MM.1S (cell line): ENCODE results near the gene EFTUD2.

Experiments used
- DNase-seq: peaks from one replicate; pipeline ENCODE4 v3.0.0-alpha.2; 2015
- H2AFZ ChIP-seq: fragments of 300-600 bp; sonication (generic); 2 replicates; pipeline ENCODE4 v1.6.0; 2016; ENCODE audit warnings: antibody characterized with exemption, low read length
- H3F3A ChIP-seq: fragments of 300-600 bp; sonication (generic); 2 replicates; pipeline ENCODE4 v1.6.1; 2016; ENCODE audit warnings: mild to moderate bottlenecking, antibody characterized with exemption, low read length, moderate library complexity, mixed read lengths; ENCODE audit not compliant: insufficient read depth
- H3K27ac ChIP-seq: fragments of 300-600 bp; sonication (generic); 2 replicates; pipeline ENCODE4 v1.5.1; 2016; ENCODE audit warnings: mild to moderate bottlenecking, low read length
- H3K27me3 ChIP-seq: fragments of 300-600 bp; sonication (generic); replicated peaks from 2 replicates; pipeline ENCODE4 v1.6.0; 2016; ENCODE audit warnings: low read length; ENCODE audit not compliant: insufficient read depth
- H3K36me3 ChIP-seq: fragments of 300-600 bp; sonication (generic); replicated peaks from 2 replicates; pipeline ENCODE4 v1.6.1; 2016; ENCODE audit warnings: mild to moderate bottlenecking, low read length, mixed read lengths; ENCODE audit not compliant: insufficient read depth
- H3K4me1 ChIP-seq: fragments of 300-600 bp; sonication (generic); 2 replicates; pipeline ENCODE4 v1.6.1; 2016; ENCODE audit warnings: low read length, mixed read lengths
- H3K4me2 ChIP-seq: fragments of 300-600 bp; sonication (generic); 2 replicates; pipeline ENCODE4 v1.6.0; 2016; ENCODE audit warnings: low read depth, low read length
- H3K4me3 ChIP-seq: fragments of 300-600 bp; sonication (generic); 2 replicates; pipeline ENCODE4 v1.5.1; 2016; ENCODE audit warnings: low read length, mixed read lengths
- H3K79me2 ChIP-seq: fragments of 300-600 bp; sonication (generic); 2 replicates; pipeline ENCODE4 v1.6.1; 2016; ENCODE audit warnings: mixed run types, low read length, mixed read lengths
- H3K9ac ChIP-seq: fragments of 300-600 bp; sonication (generic); 2 replicates; pipeline ENCODE4 v1.6.1; 2016; ENCODE audit warnings: low read length, mixed read lengths
- H3K9me2 ChIP-seq: fragments of 300-600 bp; sonication (generic); replicated peaks from 2 replicates; pipeline ENCODE4 v1.6.1; 2016; ENCODE audit warnings: mild to moderate bottlenecking, low read length, mixed read lengths; ENCODE audit not compliant: insufficient read depth
- H3K9me3 ChIP-seq: fragments of 300-600 bp; sonication (generic); replicated peaks from 2 replicates; pipeline ENCODE4 v1.6.1; 2016; ENCODE audit warnings: mild to moderate bottlenecking, low read length, mixed read lengths; ENCODE audit not compliant: insufficient read depth
- H4K20me1 ChIP-seq: fragments of 300-600 bp; sonication (generic); 2 replicates; pipeline ENCODE4 v1.6.1; 2016; ENCODE audit warnings: mild to moderate bottlenecking, low read length, moderate library complexity, mixed read lengths; ENCODE audit not compliant: insufficient read depth
- EZH2 ChIP-seq: fragments of 300-600 bp; sonication (generic); optimal IDR thresholded peaks from 2 replicates; pipeline ENCODE3; 2017; ENCODE audit warnings: low read depth, mild to moderate bottlenecking, antibody characterized with exemption, low read length, mixed read lengths
- EZH2phosphoT487 ChIP-seq: fragments of 300-600 bp; sonication (generic); IDR thresholded peaks from 2 replicates; pipeline ENCODE4 v1.6.1; 2018; ENCODE audit warnings: antibody characterized with exemption, low read length
- TF ChIP-seq, protein P1 (sequence below): fragments of 300-600 bp; sonication (generic); IDR thresholded peaks from 2 replicates; pipeline ENCODE4 v1.5.1; 2016; ENCODE audit warnings: antibody characterized with exemption, low read length, mixed read lengths

EFTUD2 gene

GRCh38 chr17:44917456-44917855, 18.2 kb upstream of the EFTUD2 start:
- Histone ChIP-seq H4K20me1 (no peaks in the 10 kb centered on the region), H2AFZ (no peak overlapping the region), H3K4me1 (no peaks in the 10 kb centered on the region), H3F3A (no peaks in the 10 kb centered on the region), H3K36me3 (no peaks in the 10 kb centered on the region), H3K27me3 (peaks cover 41% of the 10 kb centered on the region), H3K4me2 (no peak overlapping the region), H3K9ac (no peak overlapping the region), H3K79me2 (no peaks in the 10 kb centered on the region), H3K4me3 (no peak overlapping the region), H3K9me3 (no peaks in the 10 kb centered on the region), H3K9me2 (no peaks in the 10 kb centered on the region), H3K27ac (no peak overlapping the region)
- TF ChIP-seq EZH2 (no peak), EZH2phosphoT487 (no peak)
- TF ChIP-seq, protein P1, sequence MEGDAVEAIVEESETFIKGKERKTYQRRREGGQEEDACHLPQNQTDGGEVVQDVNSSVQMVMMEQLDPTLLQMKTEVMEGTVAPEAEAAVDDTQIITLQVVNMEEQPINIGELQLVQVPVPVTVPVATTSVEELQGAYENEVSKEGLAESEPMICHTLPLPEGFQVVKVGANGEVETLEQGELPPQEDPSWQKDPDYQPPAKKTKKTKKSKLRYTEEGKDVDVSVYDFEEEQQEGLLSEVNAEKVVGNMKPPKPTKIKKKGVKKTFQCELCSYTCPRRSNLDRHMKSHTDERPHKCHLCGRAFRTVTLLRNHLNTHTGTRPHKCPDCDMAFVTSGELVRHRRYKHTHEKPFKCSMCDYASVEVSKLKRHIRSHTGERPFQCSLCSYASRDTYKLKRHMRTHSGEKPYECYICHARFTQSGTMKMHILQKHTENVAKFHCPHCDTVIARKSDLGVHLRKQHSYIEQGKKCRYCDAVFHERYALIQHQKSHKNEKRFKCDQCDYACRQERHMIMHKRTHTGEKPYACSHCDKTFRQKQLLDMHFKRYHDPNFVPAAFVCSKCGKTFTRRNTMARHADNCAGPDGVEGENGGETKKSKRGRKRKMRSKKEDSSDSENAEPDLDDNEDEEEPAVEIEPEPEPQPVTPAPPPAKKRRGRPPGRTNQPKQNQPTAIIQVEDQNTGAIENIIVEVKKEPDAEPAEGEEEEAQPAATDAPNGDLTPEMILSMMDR = no peak
- DNase-seq = no peak

DNA sequence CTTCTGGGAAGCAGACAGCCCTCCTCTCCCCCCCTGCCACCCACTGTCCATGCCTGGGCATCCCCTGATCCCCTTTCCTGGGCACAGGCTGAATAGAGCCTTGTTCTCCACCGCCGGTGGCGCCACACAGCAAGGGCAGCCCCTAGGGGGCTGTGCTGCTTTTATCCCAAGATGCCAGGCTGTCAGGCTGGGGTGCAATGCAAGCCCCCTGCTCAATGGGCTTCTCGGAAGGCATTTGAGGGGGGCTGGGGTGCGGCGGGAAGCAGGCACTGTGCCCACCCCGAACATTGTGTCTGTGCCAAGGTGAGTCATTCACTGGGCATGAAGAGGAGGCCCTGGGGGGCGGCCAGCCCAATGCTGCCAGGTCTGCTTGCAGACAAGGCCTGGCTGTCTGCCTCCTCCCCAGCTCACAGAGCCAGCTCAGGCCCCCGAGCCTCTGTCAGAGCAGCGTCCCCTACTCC, 17.6 kb upstream of the EFTUD2 start:
- Histone ChIP-seq H3K9me2 (no peaks in the 10 kb centered on the region), H3K9me3 (no peaks in the 10 kb centered on the region), H3K27me3 (peaks cover 44% of the 10 kb centered on the region), H3K27ac (no peak overlapping the region), H3K4me3 (no peak overlapping the region), H3K4me2 (no peak overlapping the region), H3K79me2 (no peaks in the 10 kb centered on the region), H3K4me1 (no peaks in the 10 kb centered on the region), H4K20me1 (no peaks in the 10 kb centered on the region), H2AFZ (no peak overlapping the region), H3K36me3 (no peaks in the 10 kb centered on the region), H3F3A (no peaks in the 10 kb centered on the region), H3K9ac (no peak overlapping the region)
- TF ChIP-seq EZH2 (no peak), EZH2phosphoT487 (no peak)
- TF ChIP-seq, protein P1 = no peak
- DNase-seq = no peak

DNA sequence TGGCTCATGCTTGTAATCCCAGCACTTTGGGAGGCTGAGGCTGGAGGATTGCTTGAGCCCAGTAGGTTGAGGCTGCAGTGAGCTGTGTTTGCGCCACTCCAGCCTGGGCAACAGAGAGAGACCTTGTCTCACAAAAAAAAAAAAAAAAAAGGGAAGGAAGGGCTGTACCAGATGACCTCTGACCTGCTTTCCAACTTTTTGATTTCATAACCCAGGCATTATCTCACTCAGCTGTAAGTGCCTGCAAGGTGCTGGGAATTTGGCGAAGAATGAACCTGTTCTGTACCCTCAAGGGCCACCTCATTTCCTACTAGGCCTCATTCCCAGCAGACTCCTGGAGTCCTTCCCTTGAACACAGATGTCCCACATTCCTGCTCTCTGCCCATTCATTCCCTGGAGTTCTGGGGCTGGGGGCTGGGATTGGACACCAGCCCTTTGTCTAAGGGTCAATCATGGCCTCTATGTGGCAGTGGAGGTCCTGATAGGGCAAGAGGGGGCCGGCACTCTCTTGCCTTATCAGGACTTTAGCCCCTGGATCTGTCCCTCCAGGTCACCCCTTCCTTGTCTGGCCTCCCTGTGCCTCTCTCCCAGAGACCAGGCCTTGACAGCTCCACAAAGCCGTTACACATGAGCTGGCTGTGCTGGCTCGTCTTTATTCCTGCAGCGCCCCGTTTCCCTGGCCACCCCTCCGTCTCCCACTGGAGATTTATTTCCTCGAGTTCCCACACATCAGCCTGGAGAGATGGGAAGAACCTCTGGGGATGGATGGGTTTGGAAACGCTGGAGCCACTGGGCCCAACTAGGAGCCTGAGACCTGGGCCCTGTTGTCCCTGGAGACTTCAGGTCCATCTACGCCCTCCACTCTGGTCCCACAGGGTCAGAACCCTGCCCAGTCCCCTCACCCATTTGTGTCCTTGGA, 16.9 kb upstream of the EFTUD2 start:
- Histone ChIP-seq H3K9me2 (no peaks in the 10 kb centered on the region), H3K27ac (no peak overlapping the region), H2AFZ (no peak overlapping the region)

More for the DNA sequence above, 16.9 kb upstream of the EFTUD2 start:
- Histone ChIP-seq H3K4me1 (no peaks in the 10 kb centered on the region), H3K9ac (no peak overlapping the region), H3K36me3 (no peaks in the 10 kb centered on the region), H3K4me2 (no peak overlapping the region), H3K4me3 (no peak overlapping the region), H4K20me1 (no peaks in the 10 kb centered on the region), H3F3A (no peaks in the 10 kb centered on the region), H3K79me2 (no peaks in the 10 kb centered on the region), H3K9me3 (no peaks in the 10 kb centered on the region), H3K27me3 (peaks cover 41% of the 10 kb centered on the region)
- no peak for TF ChIP-seq EZH2phosphoT487
- TF ChIP-seq, protein P1 = no peak
- no peak for TF ChIP-seq EZH2
- no peak for DNase-seq
